Measurements from ENCODE around the gene MFSD1. TPM values are rescaled to one million over a fixed set of nuclear protein-coding genes. Genes with fewer than 3 reads are reported as not detected.
A peak's percentile ranks its signal among the peaks of the same experiment; 100 is the strongest.
"Not testable (repeated sequence)": the region's sequence is repeated elsewhere in the genome, so short reads cannot be mapped to it uniquely, and the experiment has no call there.

MFSD1 gene
- total RNA-seq, 2 experiments from 2014 or later = 19.4 to 20.6 TPM

DNA sequence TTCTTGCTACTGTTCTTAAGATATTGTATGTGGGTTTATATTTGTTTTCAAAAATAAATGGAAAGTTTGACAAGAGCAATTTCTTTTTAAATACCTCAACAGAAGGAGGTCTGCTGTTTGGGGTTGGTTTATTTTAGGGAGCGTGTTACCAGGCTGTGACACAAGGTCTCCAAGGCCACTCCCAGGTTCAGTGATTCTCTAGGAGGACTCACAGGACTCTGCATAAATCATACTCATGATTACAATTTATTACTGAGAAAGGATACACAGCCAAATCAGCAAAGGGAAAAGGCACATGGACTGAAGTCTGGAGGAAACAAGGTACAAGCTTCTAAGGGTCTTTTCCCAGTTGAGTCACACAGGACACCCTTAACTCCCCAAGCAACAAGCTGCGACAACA lies 18.8 kb upstream of the MFSD1 start:
- Mint-ChIP-seq H3K27me3 (no peaks in the 10 kb centered on the region), H3K4me3 (no peak overlapping the region), H3K4me1 (no peaks in the 10 kb centered on the region), H3K36me3 (no peaks in the 10 kb centered on the region), H3K9me3 (ENCODE audit: low read depth) (no peaks in the 10 kb centered on the region), H3K27ac (no peak overlapping the region)
- DNase-seq (no peak), ATAC-seq (no peak)
- CTCF ChIA-PET = no interaction called here

DNA sequence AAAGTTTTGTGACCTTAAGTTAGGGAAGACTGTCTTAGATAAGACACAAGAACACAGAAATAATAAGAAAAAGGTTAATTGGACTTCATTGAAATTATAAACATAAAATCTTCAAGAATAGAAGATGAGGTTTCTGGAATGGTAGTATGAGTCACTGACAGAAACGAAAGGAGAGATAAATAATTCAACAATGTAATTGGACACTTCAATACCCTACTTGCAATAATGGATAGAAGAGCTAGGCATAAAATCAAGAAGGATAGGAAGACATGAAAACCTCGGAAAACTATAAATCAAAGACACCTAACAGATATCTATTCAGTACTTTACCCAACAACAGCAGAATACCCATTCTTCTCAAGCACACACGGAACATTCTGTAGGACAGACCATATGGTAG lies 15.9 kb upstream of the MFSD1 start:
- H3K9me3 Mint-ChIP-seq (ENCODE audit: low read depth) = no peaks in the 10 kb centered on the region
- DNase-seq (no peak), ATAC-seq (no peak)
- H3K4me3 Mint-ChIP-seq = no peak overlapping the region
- CTCF ChIA-PET = interaction anchor here (1.0 kb wide), 1 partner anchor 60 kb away, joined by 4 read pairs; no protein-coding TSS in a partner anchor
- no peaks in the 10 kb centered on the region for H3K36me3 Mint-ChIP-seq
- no peak overlapping the region for H3K27ac Mint-ChIP-seq
- no peaks in the 10 kb centered on the region for H3K27me3 Mint-ChIP-seq
- peaks cover 5% of the 10 kb centered on the region for H3K4me1 Mint-ChIP-seq

DNA sequence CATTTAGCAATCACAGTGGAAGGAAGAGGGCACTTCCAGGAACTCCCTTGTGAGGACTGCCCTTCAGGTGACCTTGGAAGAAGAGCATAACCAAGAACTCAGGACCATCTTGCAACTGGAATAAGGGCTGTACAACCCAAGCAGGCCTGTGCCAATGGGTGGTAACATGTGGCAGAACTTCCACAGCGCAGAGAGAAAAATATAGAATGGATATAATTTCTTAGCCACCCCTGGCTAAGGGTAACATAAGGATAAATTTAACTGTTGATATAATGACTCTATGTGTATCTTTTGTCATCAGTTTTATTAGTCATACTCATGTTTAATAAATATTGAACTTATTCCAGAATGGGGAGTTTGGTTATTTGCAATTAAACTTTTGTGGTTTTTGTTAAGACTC lies 13.4 kb upstream of the MFSD1 start:
- Mint-ChIP-seq H3K27me3 (no peaks in the 10 kb centered on the region), H3K4me1 (peaks cover 9% of the 10 kb centered on the region), H3K36me3 (no peaks in the 10 kb centered on the region), H3K9me3 (ENCODE audit: low read depth) (no peaks in the 10 kb centered on the region), H3K4me3 (no peak overlapping the region), H3K27ac (no peak overlapping the region)
- ATAC-seq (no peak), DNase-seq (no peak)
- CTCF ChIA-PET = interaction anchor here (1.3 to 3.7 kb wide), 4 partner anchors 13 to 248 kb away, joined by 4 to 101 read pairs (median 11); partner anchors contain the start of gene MFSD1

- ATAC-seq (no peak), DNase-seq (no peak)
- Mint-ChIP-seq H3K9me3 (ENCODE audit: low read depth) (no peaks in the 10 kb centered on the region), H3K4me1 (peaks cover 9% of the 10 kb centered on the region), H3K4me3 (no peak overlapping the region), H3K27ac (no peak overlapping the region), H3K27me3 (no peaks in the 10 kb centered on the region), H3K36me3 (no peaks in the 10 kb centered on the region)
- CTCF ChIA-PET = interaction anchor here (0.8 to 3.7 kb wide), 13 partner anchors 9 to 251 kb away, joined by 3 to 101 read pairs (median 4); partner anchors contain the start of genes GFM1 and MFSD1
Observed at GRCh38 chr3:158789592-158789991, 12.3 kb upstream of the MFSD1 start.

DNA sequence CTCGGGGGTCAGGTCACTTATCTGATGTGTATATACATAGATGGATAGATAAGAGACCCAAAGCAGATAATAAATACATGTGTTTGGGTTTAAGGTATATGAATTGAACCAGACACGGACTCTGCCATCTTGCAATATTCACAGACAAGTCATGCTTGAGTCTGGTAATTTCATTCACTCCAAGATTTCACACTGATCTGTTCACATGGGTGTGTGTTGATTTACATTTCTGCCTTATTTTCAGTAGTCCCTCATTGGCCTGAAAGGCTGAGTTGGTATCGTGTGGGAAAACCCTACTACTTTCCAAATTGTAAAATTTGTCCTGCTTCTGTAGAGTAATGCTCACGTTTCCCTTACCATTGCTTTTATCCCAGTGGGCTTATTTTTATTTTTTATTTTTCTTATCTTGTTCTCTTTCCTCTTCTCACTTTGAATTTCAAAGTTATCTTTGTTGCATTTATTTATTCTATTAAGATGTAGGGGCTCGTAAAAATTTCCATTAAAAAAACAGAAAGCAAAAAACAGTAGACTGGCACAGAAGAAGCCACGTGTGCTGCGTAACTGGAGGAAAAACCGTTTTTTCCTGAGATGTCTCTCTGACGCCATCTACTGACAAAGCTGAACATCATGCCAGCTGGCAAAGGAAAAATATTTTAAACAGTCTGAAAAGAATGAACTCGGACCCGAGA lies 10.8 kb upstream of the MFSD1 start:
- Mint-ChIP-seq H3K27me3 (peaks cover 5% of the 10 kb centered on the region), H3K36me3 (no peaks in the 10 kb centered on the region), H3K4me3 (peak overlapping the region; percentile 47), H3K9me3 (ENCODE audit: low read depth) (no peaks in the 10 kb centered on the region), H3K27ac (no peak overlapping the region), H3K4me1 (peaks cover 9% of the 10 kb centered on the region)
- CTCF ChIA-PET = interaction anchor here (0.7 to 3.7 kb wide), 21 partner anchors 10 to 268 kb away, joined by 3 to 101 read pairs (median 4); partner anchors contain the start of genes GFM1 and MFSD1
- DNase-seq (peak; percentile 50), ATAC-seq (peak; percentile 72)

GRCh38 chr3:158791590-158791920 lies 10.3 kb upstream of the MFSD1 start:
- H3K27me3 Mint-ChIP-seq; H3K9me3 Mint-ChIP-seq (ENCODE audit: low read depth); ATAC-seq; H3K4me1 Mint-ChIP-seq; H3K4me3 Mint-ChIP-seq; DNase-seq; H3K36me3 Mint-ChIP-seq; H3K27ac Mint-ChIP-seq: not testable (repeated sequence)
- CTCF ChIA-PET = interaction anchor here (0.7 to 3.7 kb wide), 21 partner anchors 10 to 268 kb away, joined by 3 to 101 read pairs (median 4); partner anchors contain the start of genes GFM1 and MFSD1

DNA sequence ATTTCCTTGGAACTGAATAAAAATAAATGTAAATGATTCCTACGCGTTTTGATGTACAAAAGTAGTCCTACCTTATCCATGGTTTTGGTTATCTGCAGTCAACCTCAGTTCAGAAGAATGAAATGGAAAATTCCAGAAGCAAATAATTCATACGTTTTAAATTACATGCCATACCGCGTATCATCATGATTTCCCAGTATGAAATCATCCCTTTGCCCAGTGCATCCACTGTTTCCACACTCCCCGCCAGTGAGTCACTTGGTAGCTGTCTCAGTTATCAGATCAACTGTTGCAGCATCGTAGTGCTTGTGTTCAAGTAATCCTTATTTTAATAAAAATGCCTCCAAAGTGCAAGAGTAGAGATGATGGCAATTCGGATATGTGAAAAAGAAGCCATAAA lies 9.1 kb upstream of the MFSD1 start:
- H3K27me3 Mint-ChIP-seq = peaks cover 13% of the 10 kb centered on the region
- ATAC-seq (no peak), DNase-seq (no peak)
- H3K4me3 Mint-ChIP-seq = no peak overlapping the region
- CTCF ChIA-PET = interaction anchor here (1.1 kb wide), 1 partner anchor 65 kb away, joined by 5 read pairs; no protein-coding TSS in a partner anchor
- H3K9me3 Mint-ChIP-seq (ENCODE audit: low read depth) = no peaks in the 10 kb centered on the region
- peaks cover 9% of the 10 kb centered on the region for H3K4me1 Mint-ChIP-seq
- H3K27ac Mint-ChIP-seq = no peak overlapping the region
- no peaks in the 10 kb centered on the region for H3K36me3 Mint-ChIP-seq

DNA sequence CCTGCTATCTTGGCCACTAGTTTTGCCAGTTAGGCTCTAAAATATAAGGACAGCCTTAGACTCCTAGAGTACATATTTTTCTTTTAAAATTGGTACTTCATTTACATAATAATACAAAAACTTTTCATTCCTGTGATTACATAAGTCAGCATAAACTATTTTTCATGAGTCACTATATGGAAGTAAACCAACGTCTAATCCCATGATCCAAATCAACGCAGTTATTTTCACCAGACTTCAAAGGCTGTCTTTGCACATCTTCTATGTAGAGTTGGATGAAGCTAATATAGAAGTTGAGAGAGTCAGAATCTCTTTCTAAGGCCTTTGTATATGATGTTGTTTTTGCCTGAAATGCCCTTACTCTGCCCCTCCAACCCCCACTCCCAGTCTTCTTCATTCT lies 7.6 kb upstream of the MFSD1 start:
- CTCF ChIA-PET = interaction anchor here (0.6 to 2.7 kb wide), 5 partner anchors 67 to 466 kb away, joined by 3 to 19 read pairs (median 4); partner anchors contain the start of gene GFM1
- peaks cover 9% of the 10 kb centered on the region for H3K4me1 Mint-ChIP-seq
- no peaks in the 10 kb centered on the region for H3K9me3 Mint-ChIP-seq (ENCODE audit: low read depth)
- H3K4me3 Mint-ChIP-seq = no peak overlapping the region
- ATAC-seq (no peak), DNase-seq (no peak)
- peaks cover 13% of the 10 kb centered on the region for H3K27me3 Mint-ChIP-seq
- no peaks in the 10 kb centered on the region for H3K36me3 Mint-ChIP-seq
- no peak overlapping the region for H3K27ac Mint-ChIP-seq

- Mint-ChIP-seq H3K36me3 (no peaks in the 10 kb centered on the region), H3K4me1 (peaks cover 9% of the 10 kb centered on the region), H3K4me3 (no peak overlapping the region), H3K27me3 (peaks cover 13% of the 10 kb centered on the region), H3K9me3 (ENCODE audit: low read depth) (no peaks in the 10 kb centered on the region), H3K27ac (no peak overlapping the region)
- ATAC-seq = peak; percentile 45
- CTCF ChIA-PET = interaction anchor here (1.0 to 3.2 kb wide), 13 partner anchors 11 to 465 kb away, joined by 3 to 19 read pairs (median 4); partner anchors contain the start of gene GFM1
- no peak for DNase-seq
Observed at GRCh38 chr3:158794936-158795518, 6.8 kb upstream of the MFSD1 start.

DNA sequence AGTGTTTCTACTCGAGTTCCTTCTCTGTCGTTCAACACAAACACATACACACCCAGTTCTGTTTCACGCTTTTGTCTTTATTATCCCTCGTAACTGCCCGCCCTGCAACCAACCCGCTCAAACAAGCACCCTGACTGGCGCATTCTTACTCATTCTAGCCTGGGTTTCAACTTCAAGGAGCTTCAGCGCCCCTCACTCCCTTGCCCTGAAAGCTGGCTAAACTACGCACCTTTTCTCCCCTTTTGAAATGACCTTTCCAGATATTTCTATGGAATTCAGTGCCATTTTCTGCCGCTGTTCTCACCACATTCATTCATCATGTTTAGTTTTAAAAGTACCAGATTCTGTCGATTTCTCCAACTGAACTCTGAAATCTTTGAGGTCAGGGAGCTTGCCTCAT lies 653 bp upstream of the MFSD1 start:
- H3K4me3 Mint-ChIP-seq = peak overlapping the region; percentile 84
- DNase-seq = no peak
- peaks cover 6% of the 10 kb centered on the region for H3K27me3 Mint-ChIP-seq
- H3K27ac Mint-ChIP-seq = peak overlapping the region; percentile 83
- ATAC-seq = no peak
- H3K4me1 Mint-ChIP-seq = peaks cover 22% of the 10 kb centered on the region
- no peaks in the 10 kb centered on the region for H3K9me3 Mint-ChIP-seq (ENCODE audit: low read depth)
- H3K36me3 Mint-ChIP-seq = no peaks in the 10 kb centered on the region
- CTCF ChIA-PET = interaction anchor here (0.6 to 3.5 kb wide), 7 partner anchors 10 to 459 kb away, joined by 3 to 30 read pairs (median 16); partner anchors contain the start of gene GFM1

- peak overlapping the region; percentile 83 for H3K27ac Mint-ChIP-seq
- H3K4me1 Mint-ChIP-seq = peaks cover 22% of the 10 kb centered on the region
- H3K4me3 Mint-ChIP-seq = peak overlapping the region; percentile 84
- DNase-seq (peak; percentile 43), ATAC-seq (peak; percentile 21)
- H3K27me3 Mint-ChIP-seq = no peaks in the 10 kb centered on the region
- H3K36me3 Mint-ChIP-seq = peaks cover 3% of the 10 kb centered on the region
- CTCF ChIA-PET = interaction anchor here (0.8 to 3.5 kb wide), 9 partner anchors 11 to 457 kb away, joined by 3 to 30 read pairs (median 9); partner anchors contain the start of gene GFM1
- H3K9me3 Mint-ChIP-seq (ENCODE audit: low read depth) = no peaks in the 10 kb centered on the region
Observed at GRCh38 chr3:158802409-158803268, 785 bp downstream of the MFSD1 start.

DNA sequence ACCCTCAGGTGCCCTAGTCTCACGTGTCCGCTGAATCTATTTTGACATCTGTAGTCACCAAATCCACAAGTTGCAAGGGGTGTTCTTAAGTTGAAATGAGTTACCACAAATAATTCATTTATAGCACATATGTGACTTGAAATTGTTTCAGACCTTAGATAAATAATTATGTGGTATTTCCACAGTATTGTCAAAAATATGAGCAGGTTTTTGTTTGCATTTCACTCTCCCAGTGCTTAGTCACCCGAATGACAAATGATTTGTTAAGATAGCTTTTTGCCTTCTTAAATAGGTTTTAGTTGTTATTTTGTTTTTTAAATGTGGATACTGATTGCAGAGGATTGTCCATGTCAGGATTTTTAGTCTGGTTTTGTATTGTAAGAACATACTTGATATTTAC lies 2.6 kb downstream of the MFSD1 start:
- no peak for ATAC-seq
- Mint-ChIP-seq H3K4me1 (peaks cover 35% of the 10 kb centered on the region), H3K36me3 (peaks cover 15% of the 10 kb centered on the region), H3K4me3 (no peak overlapping the region), H3K27ac (no peak overlapping the region), H3K27me3 (no peaks in the 10 kb centered on the region), H3K9me3 (ENCODE audit: low read depth) (no peaks in the 10 kb centered on the region)
- DNase-seq = no peak
- CTCF ChIA-PET = interaction anchor here (2.6 kb wide), 1 partner anchor 160 kb away, joined by 9 read pairs; the partner anchor contains the start of gene GFM1

GRCh38 chr3:158808697-158809096 lies 6.8 kb downstream of the MFSD1 start:
- peaks cover 27% of the 10 kb centered on the region for H3K4me1 Mint-ChIP-seq
- no peak for ATAC-seq
- no peaks in the 10 kb centered on the region for H3K27me3 Mint-ChIP-seq
- no peak overlapping the region for H3K27ac Mint-ChIP-seq
- H3K9me3 Mint-ChIP-seq (ENCODE audit: low read depth) = no peaks in the 10 kb centered on the region
- CTCF ChIA-PET = interaction anchor here (1.8 kb wide), 1 partner anchor 36 kb away, joined by 5 read pairs; no protein-coding TSS in a partner anchor
- no peak overlapping the region for H3K4me3 Mint-ChIP-seq
- no peak for DNase-seq
- peaks cover 35% of the 10 kb centered on the region for H3K36me3 Mint-ChIP-seq

Data from activated CD8-positive, alpha-beta memory T cell treated with anti-CD3 and anti-CD28 coated beads, Interleukin-2, amount 10 ng/mL, durations not matched to agents 7 days and 5 days (primary cell).